ENCODE measurements around the gene CEP162.

DNA sequence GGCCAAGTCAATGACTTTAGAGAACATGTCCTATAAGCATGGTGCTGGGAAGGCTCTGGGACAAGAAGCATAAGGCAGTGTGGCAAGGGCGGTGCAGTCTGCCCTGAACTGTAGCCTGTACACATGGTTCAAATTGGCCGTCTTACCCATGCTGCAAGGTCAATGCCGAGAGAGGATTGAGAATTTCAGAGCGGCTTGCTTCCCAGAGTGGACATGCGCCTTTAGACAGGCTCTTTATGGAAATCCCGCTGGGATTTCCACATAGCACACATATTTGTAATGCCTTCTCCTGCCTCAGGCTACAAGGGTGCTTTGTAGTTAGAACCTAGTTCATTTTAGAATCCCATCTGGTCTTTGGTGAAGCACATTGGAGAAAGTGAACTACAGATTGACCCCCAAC lies 36.1 kb upstream of the CEP162 start:
- TF ChIP-seq, protein P1, sequence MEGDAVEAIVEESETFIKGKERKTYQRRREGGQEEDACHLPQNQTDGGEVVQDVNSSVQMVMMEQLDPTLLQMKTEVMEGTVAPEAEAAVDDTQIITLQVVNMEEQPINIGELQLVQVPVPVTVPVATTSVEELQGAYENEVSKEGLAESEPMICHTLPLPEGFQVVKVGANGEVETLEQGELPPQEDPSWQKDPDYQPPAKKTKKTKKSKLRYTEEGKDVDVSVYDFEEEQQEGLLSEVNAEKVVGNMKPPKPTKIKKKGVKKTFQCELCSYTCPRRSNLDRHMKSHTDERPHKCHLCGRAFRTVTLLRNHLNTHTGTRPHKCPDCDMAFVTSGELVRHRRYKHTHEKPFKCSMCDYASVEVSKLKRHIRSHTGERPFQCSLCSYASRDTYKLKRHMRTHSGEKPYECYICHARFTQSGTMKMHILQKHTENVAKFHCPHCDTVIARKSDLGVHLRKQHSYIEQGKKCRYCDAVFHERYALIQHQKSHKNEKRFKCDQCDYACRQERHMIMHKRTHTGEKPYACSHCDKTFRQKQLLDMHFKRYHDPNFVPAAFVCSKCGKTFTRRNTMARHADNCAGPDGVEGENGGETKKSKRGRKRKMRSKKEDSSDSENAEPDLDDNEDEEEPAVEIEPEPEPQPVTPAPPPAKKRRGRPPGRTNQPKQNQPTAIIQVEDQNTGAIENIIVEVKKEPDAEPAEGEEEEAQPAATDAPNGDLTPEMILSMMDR (IDR thresholded peaks at IDR 0.05), result no peak
- no peak for TF ChIP-seq ZFX (IDR thresholded peaks at IDR 0.05; ENCODE audit: borderline replicate concordance)

Measured in 22Rv1 (cell line).